ENCODE measurements around the gene HIC2. TPM values are rescaled to one million over a fixed set of nuclear protein-coding genes. Genes with fewer than 3 reads are reported as not detected.
A peak's percentile ranks its signal among the peaks of the same experiment; 100 is the strongest.
"Not testable (repeated sequence)": the region's sequence is repeated elsewhere in the genome, so short reads cannot be mapped to it uniquely, and the experiment has no call there.

The HIC2 gene
- total RNA-seq, 8 experiments from 2014 or later: 3.3 to 43.1 (median 13.9) TPM

GRCh38 chr22:21407792-21408191, 9.4 kb upstream of the HIC2 start:
- no CpG with 5 or more reads among the region's 4 CpGs for WGBS, 10 experiments

GRCh38 chr22:21416375-21416774, 796 bp upstream of the HIC2 start:
- H3K27ac ChIP-seq; H3K4me3 ChIP-seq; ATAC-seq (replicated peaks in 6 of 8); H3K4me1 ChIP-seq (replicated peaks in 1 of 2); in situ Hi-C loops (cut with MboI; ENCODE audit: low pct_unique_long_range_greater_than_20kb in 2 of 9, low sequenced_read_pairs in 9 of 9, unreplicated experiment in 9 of 9): not testable (repeated sequence)
- no CpG with 5 or more reads among the region's 25 CpGs for WGBS, 10 experiments

More at GRCh38 chr22:21407792-21408191, 9.4 kb upstream of the HIC2 start:
- peak in 2 of 8 experiments; percentile 62 to 65 for ATAC-seq (replicated peaks in 6 of 8)
- H3K27ac ChIP-seq; in situ Hi-C loops (cut with MboI; ENCODE audit: low pct_unique_long_range_greater_than_20kb in 2 of 9, low sequenced_read_pairs in 9 of 9, unreplicated experiment in 9 of 9); H3K4me3 ChIP-seq; H3K4me1 ChIP-seq (replicated peaks in 1 of 2): not testable (repeated sequence)

DNA sequence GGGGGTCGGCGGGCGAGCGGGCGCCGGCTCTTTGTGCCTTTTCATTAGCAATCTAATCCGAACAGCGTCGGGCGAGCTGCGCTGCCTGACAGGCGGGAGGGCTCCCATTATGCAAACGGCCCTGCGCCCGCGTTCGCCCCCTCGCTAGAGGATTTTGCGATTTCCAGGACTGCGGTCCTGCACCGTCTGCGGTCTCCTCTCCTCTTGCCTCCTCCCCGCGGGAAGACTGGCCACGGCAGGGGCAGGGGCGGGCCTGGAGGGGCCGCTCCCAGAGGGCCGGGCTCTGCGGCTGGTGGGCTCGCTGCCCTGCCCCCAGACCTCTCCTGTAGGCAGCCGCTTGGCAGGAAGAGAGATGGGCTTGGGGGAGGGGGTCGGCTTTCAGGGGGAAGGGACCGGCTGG, 682 bp downstream of the HIC2 start:
- in situ Hi-C loops (cut with MboI; ENCODE audit: low pct_unique_long_range_greater_than_20kb in 2 of 9, low sequenced_read_pairs in 9 of 9, unreplicated experiment in 9 of 9); H3K4me1 ChIP-seq (replicated peaks in 1 of 2): not testable (repeated sequence)
- H3K27ac ChIP-seq: peak overlapping the region; percentile 80 to 83
- WGBS, 10 experiments: no CpG with 5 or more reads among the region's 33 CpGs
- peak overlapping the region; percentile 40 to 68 (median 41) for H3K4me3 ChIP-seq
- ATAC-seq (replicated peaks in 6 of 8): peak; percentile 39 to 73 (median 69)

GRCh38 chr22:21418974-21419638, 1.9 kb downstream of the HIC2 start:
- H3K4me1 ChIP-seq (replicated peaks in 1 of 2); in situ Hi-C loops (cut with MboI; ENCODE audit: low pct_unique_long_range_greater_than_20kb in 2 of 9, low sequenced_read_pairs in 9 of 9, unreplicated experiment in 9 of 9); H3K4me3 ChIP-seq; H3K27ac ChIP-seq: not testable (repeated sequence)
- no CpG with 5 or more reads among the region's 15 CpGs for WGBS, 10 experiments
- peak in 4 of 8 experiments; percentile 2 to 9 (median 4) for ATAC-seq (replicated peaks in 6 of 8)

DNA sequence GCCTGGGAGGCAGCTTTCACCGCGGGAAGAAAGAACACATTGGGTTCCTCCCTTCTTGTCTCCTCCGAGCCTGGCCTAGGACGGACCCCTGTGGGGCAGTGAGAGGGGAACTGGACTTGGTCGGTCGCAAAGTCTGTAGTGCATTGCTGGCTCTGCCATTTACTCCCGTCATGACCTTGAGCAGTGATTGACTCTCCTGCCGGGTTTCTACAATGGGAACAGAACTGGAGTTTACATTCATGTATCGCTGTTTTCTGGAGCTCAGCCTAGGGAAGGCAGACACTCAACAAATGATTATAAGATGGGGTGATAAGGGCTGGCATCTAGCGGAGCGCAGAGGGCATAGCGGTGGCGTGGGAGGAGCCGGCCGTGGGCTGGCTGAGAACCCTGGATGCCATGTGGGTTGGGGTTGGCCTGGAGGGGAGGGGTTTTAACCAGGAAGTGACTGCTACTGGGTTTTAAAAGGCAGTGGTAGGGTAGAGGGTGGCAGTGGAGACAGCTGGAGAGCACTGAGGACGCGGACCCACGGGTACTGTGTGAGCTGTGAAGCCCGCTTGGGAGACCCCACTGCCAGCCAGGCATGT, 3.1 kb downstream of the HIC2 start:
- in situ Hi-C loops (cut with MboI; ENCODE audit: low pct_unique_long_range_greater_than_20kb in 2 of 9, low sequenced_read_pairs in 9 of 9, unreplicated experiment in 9 of 9); H3K27ac ChIP-seq; H3K4me1 ChIP-seq (replicated peaks in 1 of 2); H3K4me3 ChIP-seq: not testable (repeated sequence)
- peak in 1 of 8 experiments; percentile 2 for ATAC-seq (replicated peaks in 6 of 8)
- WGBS, 10 experiments: no CpG with 5 or more reads among the region's 19 CpGs

DNA sequence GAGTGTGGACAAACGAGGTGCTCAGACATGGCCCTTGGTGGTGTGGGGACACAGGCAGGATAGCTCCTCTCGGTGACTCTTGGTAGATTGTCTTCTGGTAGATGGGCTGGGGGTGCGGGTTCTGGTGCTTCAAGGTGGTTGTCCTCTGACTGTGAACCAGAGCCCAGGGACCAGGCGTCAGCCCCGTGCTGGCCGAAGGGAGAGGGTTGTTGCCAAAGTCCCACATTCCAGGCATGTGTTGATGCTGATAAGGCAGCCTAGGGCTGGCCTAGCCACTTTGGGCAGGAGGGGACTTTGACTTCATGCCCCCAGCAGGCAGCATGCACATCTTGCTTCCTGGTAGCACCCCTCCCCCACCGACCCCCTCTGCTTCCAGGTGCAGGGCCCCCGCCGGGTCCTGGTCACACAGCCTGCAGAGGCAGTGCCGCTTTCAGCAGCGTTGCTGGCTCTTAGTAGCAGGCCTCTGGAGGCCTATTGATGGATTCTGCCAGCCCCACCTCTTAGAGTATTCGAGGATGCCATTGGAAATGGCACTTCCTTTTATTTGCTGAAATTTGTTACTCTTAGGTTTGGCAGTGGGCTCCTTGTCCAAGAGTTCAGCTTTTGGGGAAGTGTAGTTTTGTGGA, 7.0 kb downstream of the HIC2 start:
- H3K4me1 ChIP-seq (replicated peaks in 1 of 2); in situ Hi-C loops (cut with MboI; ENCODE audit: low pct_unique_long_range_greater_than_20kb in 2 of 9, low sequenced_read_pairs in 9 of 9, unreplicated experiment in 9 of 9); H3K4me3 ChIP-seq; H3K27ac ChIP-seq: not testable (repeated sequence)
- ATAC-seq (replicated peaks in 6 of 8): peak in 3 of 8 experiments; percentile 23 to 49 (median 48)
- WGBS, 10 experiments: no CpG with 5 or more reads among the region's 12 CpGs

- H3K4me1 ChIP-seq (replicated peaks in 1 of 2); H3K4me3 ChIP-seq; in situ Hi-C loops (cut with MboI; ENCODE audit: low pct_unique_long_range_greater_than_20kb in 2 of 9, low sequenced_read_pairs in 9 of 9, unreplicated experiment in 9 of 9); ATAC-seq (replicated peaks in 6 of 8); H3K27ac ChIP-seq: not testable (repeated sequence)
- WGBS, 10 experiments: no CpG with 5 or more reads among the region's 15 CpGs
Measured at GRCh38 chr22:21434378-21435233, 17.4 kb downstream of the HIC2 start.

- in situ Hi-C loops (cut with MboI; ENCODE audit: low pct_unique_long_range_greater_than_20kb in 2 of 9, low sequenced_read_pairs in 9 of 9, unreplicated experiment in 9 of 9); H3K4me3 ChIP-seq; H3K4me1 ChIP-seq (replicated peaks in 1 of 2); H3K27ac ChIP-seq: not testable (repeated sequence)
- WGBS, 10 experiments: no CpG with 5 or more reads among the region's 12 CpGs
- peak; percentile 35 to 88 (median 70) for ATAC-seq (replicated peaks in 6 of 8)
Measured at GRCh38 chr22:21435998-21436810, 19.0 kb downstream of the HIC2 start.

GRCh38 chr22:21438013-21438412, 20.8 kb downstream of the HIC2 start:
- H3K4me3 ChIP-seq; in situ Hi-C loops (cut with MboI; ENCODE audit: low pct_unique_long_range_greater_than_20kb in 2 of 9, low sequenced_read_pairs in 9 of 9, unreplicated experiment in 9 of 9); H3K4me1 ChIP-seq (replicated peaks in 1 of 2): not testable (repeated sequence)
- WGBS, 10 experiments: no CpG with 5 or more reads among the region's 6 CpGs
- ATAC-seq (replicated peaks in 6 of 8): peak in 1 of 8 experiments; percentile 3
- H3K27ac ChIP-seq: peak overlapping the region in 1 of 2 donors; percentile 78

GRCh38 chr22:21440018-21440636, 23.0 kb downstream of the HIC2 start:
- H3K4me3 ChIP-seq; in situ Hi-C loops (cut with MboI; ENCODE audit: low pct_unique_long_range_greater_than_20kb in 2 of 9, low sequenced_read_pairs in 9 of 9, unreplicated experiment in 9 of 9); H3K27ac ChIP-seq: not testable (repeated sequence)
- WGBS, 10 experiments: no CpG with 5 or more reads among the region's 10 CpGs
- H3K4me1 ChIP-seq (replicated peaks in 1 of 2): peaks cover 9 to 11% of the 10 kb centered on the region in 2 donors
- ATAC-seq (replicated peaks in 6 of 8): peak in 4 of 8 experiments; percentile 2 to 6 (median 4)

DNA sequence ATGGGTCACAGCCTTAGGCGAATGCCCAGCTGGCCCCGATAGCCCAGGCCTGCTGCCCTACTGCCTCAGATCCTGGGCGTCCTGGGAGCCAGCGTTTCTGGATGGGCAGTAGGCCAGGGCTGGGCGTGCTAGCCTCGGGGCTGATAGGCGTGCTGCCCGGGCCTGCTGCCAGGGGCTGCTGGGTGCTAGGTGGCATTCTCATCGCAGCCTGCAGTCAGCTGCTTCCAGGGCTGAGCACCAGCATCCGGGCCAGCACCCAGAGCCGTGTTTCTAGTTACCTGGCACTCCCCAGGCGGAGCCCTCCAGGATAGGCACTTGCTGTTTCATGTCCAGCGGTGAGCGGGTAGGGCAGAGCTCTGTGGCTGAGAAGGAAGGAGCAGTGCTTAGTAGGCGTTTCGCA, 23.5 kb downstream of the HIC2 start:
- H3K27ac ChIP-seq; in situ Hi-C loops (cut with MboI; ENCODE audit: low pct_unique_long_range_greater_than_20kb in 2 of 9, low sequenced_read_pairs in 9 of 9, unreplicated experiment in 9 of 9); H3K4me3 ChIP-seq: not testable (repeated sequence)
- H3K4me1 ChIP-seq (replicated peaks in 1 of 2): peaks cover 9 to 11% of the 10 kb centered on the region in 2 donors
- no CpG with 5 or more reads among the region's 16 CpGs for WGBS, 10 experiments
- peak in 2 of 8 experiments; percentile 10 to 12 for ATAC-seq (replicated peaks in 6 of 8)

DNA sequence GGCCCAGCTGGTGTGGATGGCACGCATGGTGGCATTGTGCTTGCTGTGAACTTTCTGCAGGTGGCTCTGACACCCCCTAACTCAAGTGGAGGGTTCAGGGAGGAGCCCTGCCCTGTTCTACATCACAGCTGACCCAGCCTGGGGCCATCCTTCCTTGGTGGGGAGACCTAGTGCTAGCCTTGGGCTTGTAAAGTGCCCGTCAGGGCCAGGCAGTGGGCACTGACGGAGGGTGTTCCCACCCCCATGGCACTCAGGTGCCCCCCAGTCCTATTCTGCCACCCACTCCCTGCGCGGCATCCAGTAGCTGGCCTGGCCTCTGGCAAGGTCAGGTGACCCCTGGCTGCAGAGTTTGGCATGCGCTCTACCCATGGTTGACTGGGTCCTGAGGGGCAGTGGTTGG, 24.0 kb downstream of the HIC2 start:
- in situ Hi-C loops (cut with MboI; ENCODE audit: low pct_unique_long_range_greater_than_20kb in 2 of 9, low sequenced_read_pairs in 9 of 9, unreplicated experiment in 9 of 9); H3K27ac ChIP-seq; ATAC-seq (replicated peaks in 6 of 8); H3K4me3 ChIP-seq: not testable (repeated sequence)
- peaks cover 9 to 11% of the 10 kb centered on the region in 2 donors for H3K4me1 ChIP-seq (replicated peaks in 1 of 2)
- WGBS, 10 experiments: no CpG with 5 or more reads among the region's 6 CpGs
